Measurements from ENCODE around the gene PHYKPL.
"Not testable (repeated sequence)": the region's sequence is repeated elsewhere in the genome, so short reads cannot be mapped to it uniquely, and the experiment has no call there.

Gene PHYKPL

DNA sequence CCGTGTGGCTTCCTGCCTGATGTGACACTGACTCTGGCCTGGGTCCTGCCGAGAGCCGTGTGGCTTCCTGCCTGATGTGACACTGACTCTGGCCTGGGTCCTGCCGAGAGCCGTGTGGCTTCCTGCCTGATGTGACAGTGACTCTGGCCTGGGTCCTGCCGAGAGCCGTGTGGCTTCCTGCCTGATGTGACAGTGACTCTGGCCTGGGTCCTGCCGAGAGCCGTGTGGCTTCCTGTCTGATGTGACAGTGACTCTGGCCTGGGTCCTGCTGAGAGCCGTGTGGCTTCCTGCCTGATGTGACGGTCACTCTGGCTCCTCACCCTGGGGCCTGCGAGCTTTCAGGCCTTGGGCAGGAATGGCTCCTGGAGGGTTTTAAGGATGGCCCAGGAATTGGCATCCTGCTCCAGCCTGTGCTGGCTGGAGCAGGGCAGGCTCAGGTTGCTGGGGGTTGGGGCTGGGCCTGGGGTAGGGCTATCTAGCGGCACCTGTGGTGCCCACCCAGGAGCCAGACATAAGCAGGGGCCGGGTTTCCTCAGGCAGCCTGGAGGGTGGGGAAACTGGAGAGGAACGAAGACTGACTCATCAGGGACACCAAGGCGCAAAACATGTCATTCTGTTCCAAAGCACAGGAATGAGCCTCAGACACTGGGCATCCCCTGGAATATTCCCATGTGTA is 7.2 kb upstream of the PHYKPL start:
- not testable (repeated sequence) for DNase-seq (ENCODE audit: low read depth in 3 of 3)

DNA sequence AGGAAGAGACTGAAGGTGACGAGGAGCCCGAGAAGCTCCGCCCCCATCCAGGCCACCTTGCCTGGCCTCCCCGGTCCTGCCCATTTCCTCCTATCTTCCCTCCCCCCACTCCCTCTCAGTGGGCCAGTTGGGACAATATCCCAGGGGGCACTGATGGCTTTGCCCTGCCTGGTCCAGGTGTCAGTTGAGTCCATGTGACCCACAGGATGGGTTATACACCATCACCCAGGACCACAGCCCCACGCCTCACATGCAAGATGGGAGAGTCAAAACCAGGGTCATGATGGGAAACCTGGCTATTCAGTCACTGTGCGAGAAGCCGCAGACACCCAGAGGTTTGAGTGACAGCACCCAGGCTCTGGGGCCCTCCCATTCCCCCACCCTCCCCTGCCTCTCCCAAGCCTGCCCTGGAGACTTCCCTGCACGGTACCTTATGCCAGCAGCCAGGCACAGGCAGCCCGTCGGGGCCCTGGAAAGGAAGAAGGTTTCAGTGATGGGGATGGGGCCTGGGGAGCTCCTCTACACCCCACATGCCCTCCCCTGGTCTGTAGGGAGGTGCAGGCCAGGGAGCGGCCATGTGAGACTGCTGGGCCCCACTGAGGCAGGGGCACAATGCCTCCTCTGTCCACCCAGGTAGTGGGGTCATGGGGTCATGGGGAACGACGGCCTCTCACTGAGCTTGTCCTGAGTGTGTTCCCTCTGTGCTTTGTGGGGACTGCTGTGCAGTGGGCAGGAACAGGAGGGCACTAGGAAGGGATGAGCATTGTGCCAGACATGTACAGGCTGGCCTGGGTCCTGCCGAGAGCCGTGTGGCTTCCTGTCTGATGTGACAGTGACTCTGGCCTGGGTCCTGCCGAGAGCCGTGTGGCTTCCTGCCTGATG is 6.3 kb upstream of the PHYKPL start:
- no peak for DNase-seq (ENCODE audit: low read depth in 3 of 3)

DNA sequence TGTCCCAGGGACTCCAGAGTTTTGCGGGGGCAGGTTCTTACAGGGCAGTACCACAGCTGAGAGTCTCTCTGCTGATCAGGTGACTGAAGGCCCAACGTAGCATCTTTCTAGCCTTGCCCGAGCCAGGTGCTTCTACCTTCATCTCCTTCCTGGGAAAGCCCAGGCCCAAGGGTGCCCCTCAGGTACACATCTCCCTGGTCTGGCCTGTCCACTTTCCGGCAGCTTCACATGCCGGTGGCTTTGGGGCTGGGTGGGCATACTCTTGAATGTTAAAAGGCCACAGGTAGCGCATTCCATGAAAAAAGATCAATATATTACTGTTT is 5.7 kb upstream of the PHYKPL start:
- no peak for DNase-seq (ENCODE audit: low read depth in 3 of 3)

DNA sequence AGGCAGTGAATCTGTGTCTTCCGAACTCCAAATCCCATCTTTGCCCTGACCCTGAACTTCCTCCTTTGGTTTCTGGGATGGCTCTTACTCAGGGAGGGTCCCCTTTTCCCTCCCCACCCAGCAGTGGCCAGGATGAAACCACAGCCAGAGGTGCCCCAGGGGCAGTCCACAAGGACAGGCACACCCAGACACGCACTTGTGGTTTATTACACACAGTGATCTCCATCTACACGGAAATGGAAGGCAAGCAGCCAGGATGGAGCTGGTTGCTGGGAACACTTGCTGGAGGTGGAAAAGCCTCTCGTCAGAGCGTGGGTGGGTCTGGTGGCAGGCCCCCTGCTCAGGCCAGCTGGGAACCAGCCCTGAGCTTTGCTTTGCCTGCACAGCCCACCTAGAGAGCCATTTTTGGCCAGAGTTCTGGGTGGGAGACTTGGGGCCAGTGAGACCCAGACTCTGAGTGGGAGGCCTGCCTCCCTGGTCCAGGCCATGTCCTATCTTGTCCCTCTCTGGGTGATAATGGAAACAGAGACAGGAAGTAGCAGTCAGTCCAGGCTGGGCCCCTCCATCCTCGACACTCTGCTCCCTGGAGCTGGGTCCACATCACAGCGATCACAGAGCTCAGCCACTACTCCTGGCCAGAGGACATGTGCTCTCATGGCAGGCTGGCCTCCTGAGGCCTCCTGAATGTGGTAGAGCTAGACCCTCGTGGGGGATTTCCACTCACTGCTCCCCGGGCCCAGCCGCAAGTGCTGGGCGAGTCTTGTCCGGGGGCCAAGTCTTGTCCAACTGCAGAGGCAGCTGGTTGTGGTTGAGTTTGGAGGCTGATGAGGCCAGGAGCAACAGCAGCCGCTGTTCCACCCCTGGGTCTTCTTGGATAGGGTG is 5.1 kb upstream of the PHYKPL start:
- DNase-seq (ENCODE audit: low read depth in 3 of 3) = no peak

DNA sequence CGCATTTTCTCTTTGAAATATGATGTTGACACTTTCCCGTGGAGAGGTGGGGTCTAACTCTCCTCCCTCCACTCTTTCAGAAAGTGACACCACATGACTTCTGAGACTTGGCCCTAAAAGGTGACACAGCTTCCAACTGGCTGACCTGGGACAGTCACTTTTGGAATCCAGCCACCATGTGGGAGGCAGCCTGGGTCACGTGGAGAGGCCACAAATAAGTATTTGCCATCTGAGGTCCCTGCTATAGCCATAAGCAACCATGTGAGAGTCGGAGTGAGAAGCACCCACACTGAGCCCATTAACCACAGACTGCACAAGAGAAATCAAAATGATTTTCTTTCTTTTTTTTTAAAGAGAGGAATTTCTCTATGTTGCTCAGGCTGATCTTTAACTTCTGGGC is 4.1 kb upstream of the PHYKPL start:
- DNase-seq (ENCODE audit: low read depth in 3 of 3) = no peak

DNA sequence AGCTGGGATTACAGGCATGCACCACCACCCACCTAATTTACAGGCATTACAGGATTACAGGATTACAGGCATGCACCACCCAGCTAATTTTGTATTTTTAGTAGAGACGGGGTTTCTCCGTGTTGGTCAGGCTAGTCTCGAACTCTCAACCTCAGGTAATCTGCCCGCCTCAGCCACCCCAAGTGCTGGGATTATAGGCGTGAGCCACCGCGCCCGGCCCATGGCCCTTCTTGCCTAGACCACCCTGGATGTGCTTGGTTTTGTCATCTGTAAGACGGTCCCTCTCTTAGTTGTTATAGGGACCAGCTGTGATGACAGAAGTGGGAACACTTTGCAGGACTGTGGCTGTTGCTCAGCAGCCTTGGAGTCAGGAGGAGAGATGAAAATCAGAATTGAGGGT is 3.5 kb upstream of the PHYKPL start:
- no peak for DNase-seq (ENCODE audit: low read depth in 3 of 3)

DNA sequence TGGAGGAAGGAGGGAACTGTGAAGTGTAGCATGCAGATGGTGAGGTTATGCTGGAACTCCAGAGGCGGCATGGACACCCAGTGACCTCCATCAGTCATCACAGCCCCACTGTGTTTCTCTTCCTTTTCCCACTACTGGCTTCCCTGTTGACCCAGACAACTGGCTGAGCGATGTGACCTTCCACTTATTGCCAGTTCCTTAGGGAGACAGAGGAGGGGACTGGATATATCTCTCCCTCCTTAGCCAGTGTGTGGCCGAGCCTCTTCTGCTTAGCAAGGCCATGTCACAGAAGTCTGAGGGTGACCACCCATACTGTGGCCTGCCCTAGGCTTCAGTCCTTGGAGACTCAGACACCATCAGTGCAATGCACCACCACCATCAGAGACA is 3.0 kb upstream of the PHYKPL start:
- no peak for DNase-seq (ENCODE audit: low read depth in 3 of 3)

DNA sequence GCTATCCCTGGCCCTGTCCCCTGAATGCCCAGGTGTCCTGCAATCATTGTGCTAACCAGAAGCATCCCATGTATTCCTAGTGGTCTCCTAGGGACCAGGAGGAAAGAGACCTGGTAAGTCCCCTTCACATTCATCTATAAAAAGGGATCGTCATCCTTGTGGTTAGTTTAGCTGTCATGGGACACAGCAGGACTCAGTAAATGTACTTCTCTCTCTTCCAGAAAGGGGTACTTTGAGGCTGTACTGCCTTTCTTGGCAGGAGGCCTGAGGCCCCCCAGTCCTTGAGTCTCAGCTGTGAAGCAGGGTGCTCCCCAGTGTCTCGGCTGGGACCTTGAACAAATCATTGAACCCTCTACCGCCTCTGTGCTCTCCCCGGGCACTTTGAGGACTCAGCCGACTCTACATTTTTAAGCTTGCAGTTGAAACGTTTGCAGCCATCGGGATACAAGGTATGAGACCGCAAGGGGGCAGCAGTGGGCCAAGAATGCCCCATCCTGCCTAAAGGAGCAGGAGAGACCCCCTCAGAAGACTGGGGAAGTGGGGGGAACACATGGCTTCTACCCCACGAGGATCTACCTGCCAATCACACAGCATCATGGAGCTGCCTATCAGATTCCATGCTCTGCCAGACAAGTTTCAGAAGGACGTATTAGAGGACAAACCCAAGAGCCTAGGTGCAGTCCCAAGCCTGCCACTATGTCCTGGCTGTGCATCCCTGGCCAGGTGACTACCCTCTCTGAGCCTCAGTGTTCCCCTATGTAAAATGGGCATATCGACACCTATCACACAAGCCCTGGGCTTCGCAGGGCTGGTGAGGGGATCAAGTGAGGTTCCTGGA is 2.4 kb upstream of the PHYKPL start:
- peak; percentile 55 to 77 (median 65) for DNase-seq (ENCODE audit: low read depth in 3 of 3)

DNA sequence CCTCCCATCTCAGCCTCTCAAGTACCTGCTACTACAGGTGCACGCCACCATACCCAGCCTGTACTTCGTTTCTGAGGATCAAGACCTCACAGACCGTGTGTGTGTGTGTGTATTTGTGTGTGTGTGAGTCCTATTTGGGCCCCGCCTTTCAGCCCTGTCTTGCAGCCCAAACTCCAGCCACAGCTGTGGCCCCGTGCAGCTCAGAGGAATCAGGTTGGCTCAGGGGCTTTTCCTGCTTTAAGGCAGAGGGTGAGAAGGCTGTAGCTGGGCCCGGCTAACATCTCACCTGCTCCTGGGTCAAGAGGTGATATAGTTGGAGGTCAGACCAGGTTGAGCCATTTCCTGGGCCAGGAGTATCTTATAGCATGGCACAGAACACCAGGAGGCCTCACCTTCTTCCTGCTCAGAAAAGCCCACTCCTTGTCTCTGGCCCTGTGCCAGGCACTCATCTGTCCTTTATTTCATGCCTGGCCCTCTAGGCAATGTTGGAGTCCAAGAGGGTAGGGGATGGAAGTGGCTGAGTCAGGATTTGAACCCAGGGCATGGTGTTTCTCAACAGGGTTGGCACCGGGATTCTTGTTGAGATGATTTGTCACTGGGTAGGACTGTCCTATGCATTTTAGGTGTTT is 1.6 kb upstream of the PHYKPL start:
- no peak for DNase-seq (ENCODE audit: low read depth in 3 of 3)

DNA sequence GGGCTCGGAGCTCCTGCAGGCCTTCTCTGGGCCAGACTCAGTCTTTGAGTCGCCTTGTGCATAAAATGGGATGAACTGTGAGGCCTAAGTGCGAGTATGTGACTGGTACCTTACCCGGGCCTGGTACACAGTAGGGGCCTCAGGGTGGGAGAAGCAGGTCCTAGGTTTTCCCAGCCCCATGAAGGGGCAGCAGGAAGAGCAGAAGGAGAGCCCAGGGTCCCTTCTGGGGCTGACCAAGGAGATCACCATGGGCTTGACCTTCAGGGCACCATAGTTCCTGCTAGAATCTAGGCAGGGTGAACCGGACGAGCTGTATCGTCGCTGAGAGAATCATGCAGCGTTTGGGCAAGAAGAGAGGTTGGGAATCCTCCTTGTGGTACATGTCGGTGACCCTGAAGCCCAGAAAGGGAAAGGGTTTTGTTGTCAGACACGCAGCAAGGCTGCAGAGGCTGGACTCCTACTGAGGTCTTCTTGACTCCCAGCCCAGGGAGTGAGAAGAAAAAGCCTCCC is 373 bp upstream of the PHYKPL start:
- no peak for DNase-seq (ENCODE audit: low read depth in 3 of 3)

DNA sequence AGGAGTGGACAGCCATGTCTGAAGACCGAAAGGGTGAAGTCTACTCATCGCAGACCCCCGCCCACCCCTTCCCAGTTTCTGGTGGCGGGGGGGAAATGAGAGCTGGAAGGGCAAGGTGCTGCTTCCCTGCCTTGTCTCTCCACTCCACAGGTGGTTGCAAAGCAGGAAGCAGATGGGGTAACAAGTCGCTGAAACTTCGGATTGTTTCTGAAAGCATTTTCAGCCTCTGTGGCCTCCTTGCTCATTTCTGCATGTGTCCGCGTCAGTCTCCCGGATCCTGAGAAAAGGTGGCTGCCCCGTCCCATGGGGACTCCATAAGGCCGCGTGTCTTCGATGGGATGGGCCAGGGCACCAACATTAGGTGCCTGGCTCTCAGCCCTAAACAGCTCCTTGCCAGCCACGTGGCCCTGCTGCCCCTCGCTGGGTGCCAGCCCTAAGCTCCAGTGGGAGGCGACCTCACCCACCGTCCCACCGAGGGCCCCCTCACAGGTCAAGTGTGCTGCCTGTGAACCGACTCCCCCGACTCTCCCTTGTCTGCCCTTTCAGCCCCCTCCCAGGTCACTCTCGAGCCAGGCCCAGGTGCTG is 971 bp downstream of the PHYKPL start:
- no peak for DNase-seq (ENCODE audit: low read depth in 3 of 3)

DNA sequence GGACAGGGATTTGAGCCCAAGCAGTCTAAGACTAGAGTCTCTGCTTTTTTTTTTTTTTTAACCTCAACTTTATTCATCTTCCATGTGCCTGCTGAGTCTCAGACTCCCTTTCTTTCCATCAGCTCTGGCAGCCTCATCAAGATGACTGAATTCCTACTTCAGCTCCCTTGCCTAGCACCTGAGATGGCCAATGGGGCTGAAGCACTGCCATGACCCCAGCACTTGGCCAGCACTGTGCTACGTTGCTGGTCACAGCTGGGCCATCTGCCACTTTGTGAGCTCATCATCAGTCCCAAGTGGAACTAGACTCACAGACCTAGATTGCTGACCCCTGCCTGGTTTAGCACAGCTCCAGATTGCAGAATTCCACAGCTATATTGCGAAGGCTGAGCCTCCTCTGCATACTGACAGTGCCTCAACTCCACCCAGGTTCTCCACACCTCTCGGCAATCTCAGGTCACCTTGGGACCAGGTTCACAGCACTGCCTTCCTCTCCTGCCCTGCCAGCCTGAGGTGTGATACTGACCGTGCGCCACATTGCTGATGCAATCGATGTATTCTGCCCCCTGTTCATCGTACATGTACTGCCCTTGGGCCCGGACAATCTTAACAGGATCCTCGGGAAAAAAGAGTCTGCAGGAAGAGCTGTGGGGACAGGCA is 1.6 kb downstream of the PHYKPL start:
- DNase-seq (ENCODE audit: low read depth in 3 of 3) = no peak

DNA sequence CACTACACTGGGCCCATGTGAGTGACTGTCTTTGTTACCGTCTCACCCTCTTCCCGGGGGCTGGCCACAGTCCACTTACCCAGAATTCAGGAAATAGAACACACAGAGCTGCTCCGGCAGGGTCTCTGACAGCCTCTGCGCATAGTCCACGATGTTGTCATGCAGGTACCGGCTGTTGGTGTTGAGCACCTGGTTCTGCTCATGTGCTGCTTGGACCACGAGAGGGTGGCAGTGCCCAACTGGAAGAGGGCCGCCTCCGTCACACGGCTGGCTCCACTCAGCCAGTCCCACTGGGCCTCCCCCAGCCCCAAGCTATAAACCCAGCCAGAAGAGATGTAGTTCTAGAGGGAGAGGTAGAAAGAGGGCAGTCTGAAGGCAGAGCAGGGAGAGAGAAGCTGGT is 2.7 kb downstream of the PHYKPL start:
- DNase-seq (ENCODE audit: low read depth in 3 of 3) = no peak

DNA sequence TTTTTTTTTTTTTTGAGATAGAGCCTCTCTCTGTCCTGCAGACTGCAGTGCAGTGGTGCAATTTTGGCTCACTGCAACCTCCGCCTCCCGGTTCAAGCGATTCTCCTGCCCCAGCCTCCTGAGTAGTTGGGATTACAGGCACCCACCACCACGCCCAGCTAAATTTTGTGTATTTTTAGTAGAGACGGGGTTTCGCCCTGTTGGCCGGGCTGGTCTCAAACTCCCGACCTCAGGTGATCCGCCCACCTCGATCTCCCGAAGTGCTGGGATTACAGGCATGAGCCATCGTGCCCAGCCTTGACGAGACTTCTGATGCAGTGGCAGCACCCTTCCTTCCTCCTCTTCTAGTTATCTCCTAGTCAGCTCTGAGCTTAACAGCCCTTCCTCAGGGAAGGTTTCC is 3.5 kb downstream of the PHYKPL start:
- DNase-seq (ENCODE audit: low read depth in 3 of 3) = not testable (repeated sequence)

DNA sequence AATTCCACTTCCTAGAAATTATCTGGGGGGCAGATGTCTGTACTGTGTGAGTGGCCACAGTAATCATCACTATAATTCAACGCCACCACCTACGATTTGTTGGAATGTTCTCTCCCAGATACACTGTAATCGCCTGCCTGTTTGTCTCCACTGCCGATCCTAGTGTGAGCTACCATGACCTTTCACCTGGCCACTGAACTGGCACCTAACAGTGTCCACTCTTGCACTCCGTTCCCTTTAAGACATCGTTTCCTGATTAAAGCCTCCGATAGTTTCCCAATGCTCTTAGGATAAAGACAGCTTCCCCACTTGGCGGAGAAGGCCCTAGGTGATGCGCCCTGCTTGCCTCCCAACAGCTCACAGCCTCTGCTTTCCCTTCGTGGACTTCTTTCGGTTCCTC is 4.0 kb downstream of the PHYKPL start:
- DNase-seq (ENCODE audit: low read depth in 3 of 3) = no peak

DNA sequence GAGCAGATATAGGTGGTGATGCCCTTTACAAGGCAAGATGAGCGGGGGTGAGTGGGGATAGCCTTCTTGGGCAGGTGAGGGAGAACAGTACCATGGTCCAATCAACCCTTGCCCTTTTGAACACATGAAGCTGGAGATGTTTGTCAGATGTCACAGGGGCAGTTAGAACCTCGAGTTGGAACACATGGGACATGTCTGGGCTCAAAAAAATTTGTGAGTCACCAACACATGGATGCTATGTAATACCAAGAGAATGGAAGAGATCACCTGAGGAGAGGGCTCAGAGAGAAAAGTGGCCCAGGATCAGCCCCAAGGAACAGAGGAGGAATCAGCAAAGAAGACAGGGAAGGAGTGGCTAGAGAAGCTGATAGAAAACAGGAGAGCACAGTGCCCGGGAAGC is 4.7 kb downstream of the PHYKPL start:
- no peak for DNase-seq (ENCODE audit: low read depth in 3 of 3)

DNA sequence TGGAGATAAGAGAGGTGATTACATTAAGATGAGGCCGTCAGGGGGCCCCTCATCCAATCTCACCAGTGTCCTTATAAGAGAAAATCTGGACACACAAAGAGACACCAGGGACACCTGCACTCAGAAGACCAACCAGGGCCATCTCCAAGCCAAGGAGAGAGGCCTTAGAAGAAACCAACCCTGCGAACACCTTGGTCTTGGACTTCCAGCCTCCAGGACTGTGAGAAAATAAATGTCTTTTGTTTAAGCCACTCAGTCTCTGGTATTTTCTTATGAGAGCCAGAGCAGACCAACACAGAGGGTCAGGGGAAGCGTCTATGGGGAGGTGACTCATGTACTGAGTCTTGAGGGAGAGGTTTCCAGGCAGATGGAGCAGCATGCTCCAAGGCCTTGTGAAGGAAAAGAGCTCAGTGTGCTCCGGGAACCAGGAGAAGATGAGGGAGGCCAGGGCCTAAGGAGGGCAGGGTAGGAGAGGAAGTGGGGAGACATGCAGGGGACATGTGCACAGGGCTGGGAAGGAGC is 5.4 kb downstream of the PHYKPL start:
- no peak for DNase-seq (ENCODE audit: low read depth in 3 of 3)

DNA sequence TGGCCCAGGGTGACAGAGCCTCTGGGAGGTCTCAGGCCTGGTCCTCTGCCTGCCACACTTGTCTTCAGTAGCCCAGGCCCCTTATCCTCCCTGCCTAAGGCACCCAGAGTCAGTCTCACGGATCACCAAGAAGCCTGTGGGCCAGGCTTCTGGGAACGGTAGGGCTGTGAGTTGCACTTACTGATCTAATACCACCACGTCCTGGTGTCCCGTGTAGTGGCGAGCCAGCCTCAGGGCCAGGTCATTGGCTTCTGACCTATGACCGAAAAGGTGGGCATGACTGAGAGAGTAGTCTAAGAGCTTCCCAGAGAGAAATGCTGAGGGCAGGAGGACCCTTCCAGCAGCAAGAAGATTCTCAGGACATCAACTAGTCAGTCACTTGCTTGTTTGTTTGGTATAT is 7.4 kb downstream of the PHYKPL start:
- DNase-seq (ENCODE audit: low read depth in 3 of 3) = no peak

DNA sequence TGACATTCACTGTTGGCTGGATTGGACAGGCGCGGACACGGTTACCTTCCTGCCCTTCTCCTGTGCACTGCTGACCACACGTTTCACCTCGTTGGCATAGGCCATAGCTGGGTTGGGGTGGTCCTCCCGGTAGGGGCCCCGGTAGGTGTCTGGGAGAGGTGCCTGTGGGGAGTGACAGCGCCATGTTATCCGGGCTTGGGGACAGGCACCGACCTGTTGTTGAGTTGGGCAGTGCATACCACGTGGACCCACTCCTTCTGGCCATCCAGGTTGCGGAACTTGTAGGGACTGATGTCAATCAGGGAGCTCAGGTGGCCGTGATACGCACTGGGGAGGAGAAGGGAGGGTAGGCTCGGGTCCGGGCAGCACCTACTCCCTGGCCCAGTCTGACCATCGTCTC is 8.2 kb downstream of the PHYKPL start:
- no peak for DNase-seq (ENCODE audit: low read depth in 3 of 3)

DNA sequence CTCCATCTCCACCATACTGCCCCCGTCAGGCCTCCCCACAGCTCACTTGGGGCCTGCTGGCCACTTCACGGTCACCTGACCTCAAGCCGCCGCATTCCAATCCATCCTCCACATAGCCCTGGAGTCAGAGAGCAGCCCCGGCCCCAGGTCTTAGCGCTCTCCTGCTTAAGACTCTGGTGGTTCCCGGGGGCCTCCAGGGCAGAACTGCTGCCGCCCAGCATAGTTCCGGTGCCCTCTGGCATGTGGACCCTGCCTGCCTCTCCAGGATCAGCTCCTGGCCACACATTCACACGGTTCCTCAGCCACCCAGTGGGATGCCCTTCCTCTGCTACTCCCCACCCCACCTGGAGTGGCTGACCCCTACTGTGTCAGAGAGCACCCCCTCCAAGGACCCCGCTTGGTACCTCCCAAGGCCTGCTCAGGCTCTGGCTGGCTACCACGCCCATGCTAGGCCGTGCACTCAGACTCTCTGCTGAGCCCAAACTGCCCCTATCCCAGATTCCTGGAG is 8.7 kb downstream of the PHYKPL start:
- no peak for DNase-seq (ENCODE audit: low read depth in 3 of 3)
